SJCRH30 (cell line): ENCODE data around the gene FOXL1. TPM values are rescaled to one million over a fixed set of nuclear protein-coding genes. Genes with fewer than 3 reads are reported as not detected.

Experiments
- DNase-seq, 2 experiments: peaks; one replicate each; pipeline ENCODE4 v3.0.0-alpha.2; 2015 to 2020
- H3K27ac ChIP-seq: fragments of 250-450 bp; sonication (Bioruptor Pico); 2 replicates; pipeline ENCODE4 v1.5.1; 2020; ENCODE audit warnings: mild to moderate bottlenecking, moderate library complexity
- H3K27me3 ChIP-seq: fragments of 250-450 bp; sonication (Bioruptor Pico); 2 replicates; pipeline ENCODE4 v1.5.1; 2020; ENCODE audit warnings: mild to moderate bottlenecking, moderate library complexity
- H3K36me3 ChIP-seq: fragments of 250-450 bp; sonication (Bioruptor Pico); 2 replicates; pipeline ENCODE4 v1.5.1; 2020; ENCODE audit warnings: mild to moderate bottlenecking, moderate library complexity
- H3K4me1 ChIP-seq: fragments of 250-450 bp; sonication (Bioruptor Pico); 2 replicates; pipeline ENCODE4 v1.5.1; 2020; ENCODE audit warnings: mild to moderate bottlenecking, moderate library complexity
- H3K4me3 ChIP-seq: fragments of 250-450 bp; sonication (Bioruptor Pico); 2 replicates; pipeline ENCODE4 v1.5.1; 2020; ENCODE audit warnings: mild to moderate bottlenecking, moderate library complexity
- H3K9me3 ChIP-seq: fragments of 250-450 bp; sonication (Bioruptor Pico); replicated peaks from 2 replicates; pipeline ENCODE4 v1.5.1; 2020; ENCODE audit warnings: mild to moderate bottlenecking, moderate library complexity
- total RNA-seq: library from RNA; depleted of rRNA; stranded (reverse); fragments of >200 nt; shearing (Covaris generic); gene quantifications from 2 replicates; pipeline ENCODE4 v1.2.3, GENCODE V29; 2014

Gene FOXL1
- total RNA-seq, 1 experiment from 2014 or later = 5.5 TPM

DNA sequence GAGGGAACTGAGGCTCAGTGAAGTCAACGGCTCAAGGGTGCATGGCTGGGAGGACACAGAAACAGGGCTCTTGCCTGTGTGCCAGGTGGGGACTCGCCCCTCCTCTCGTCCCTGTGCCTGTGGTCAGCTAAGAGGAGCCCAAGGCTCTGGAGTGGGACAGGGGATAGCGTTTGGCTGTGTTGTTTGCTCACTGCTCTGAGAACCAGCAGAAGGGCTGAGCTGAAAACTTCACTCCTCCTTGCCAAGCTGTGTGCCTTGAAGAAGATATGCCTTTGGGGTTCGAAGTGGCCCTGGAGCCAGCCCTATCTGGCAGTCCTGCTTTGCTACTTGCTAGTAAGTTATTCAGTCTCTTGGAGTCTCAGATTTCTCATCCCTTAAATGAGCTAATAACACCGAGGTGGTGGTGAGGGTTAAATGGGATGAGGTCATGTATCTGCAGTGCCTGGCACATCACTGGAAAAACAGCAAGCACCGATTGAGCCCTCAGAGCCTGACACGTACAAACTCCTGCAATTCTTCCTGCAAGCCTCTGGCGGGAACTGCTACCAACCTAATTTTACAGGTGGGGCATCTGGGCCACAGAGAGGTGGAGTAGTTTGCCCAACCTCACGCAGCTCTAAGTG, 17.7 kb downstream of the FOXL1 start:
- H3K9me3 ChIP-seq = no peaks in the 10 kb centered on the region
- H3K27ac ChIP-seq = no peak overlapping the region
- no peaks in the 10 kb centered on the region for H3K36me3 ChIP-seq
- no peak for DNase-seq
- H3K4me1 ChIP-seq = no peaks in the 10 kb centered on the region
- no peaks in the 10 kb centered on the region for H3K27me3 ChIP-seq
- no peak overlapping the region for H3K4me3 ChIP-seq

GRCh38 chr16:86597126-86597879, 19.0 kb downstream of the FOXL1 start:
- no peak for DNase-seq
- no peaks in the 10 kb centered on the region for H3K36me3 ChIP-seq
- no peaks in the 10 kb centered on the region for H3K4me1 ChIP-seq
- no peak overlapping the region for H3K4me3 ChIP-seq
- H3K9me3 ChIP-seq = no peaks in the 10 kb centered on the region
- H3K27ac ChIP-seq = no peak overlapping the region
- no peaks in the 10 kb centered on the region for H3K27me3 ChIP-seq

- Histone ChIP-seq H3K27ac (no peak overlapping the region), H3K36me3 (no peaks in the 10 kb centered on the region), H3K4me3 (no peak overlapping the region), H3K4me1 (no peaks in the 10 kb centered on the region), H3K27me3 (no peaks in the 10 kb centered on the region), H3K9me3 (no peaks in the 10 kb centered on the region)
- DNase-seq = peak in 1 of 2 experiments; percentile 34
These were observed 19.7 kb downstream of the FOXL1 start for GRCh38 chr16:86597880-86598606.

DNA sequence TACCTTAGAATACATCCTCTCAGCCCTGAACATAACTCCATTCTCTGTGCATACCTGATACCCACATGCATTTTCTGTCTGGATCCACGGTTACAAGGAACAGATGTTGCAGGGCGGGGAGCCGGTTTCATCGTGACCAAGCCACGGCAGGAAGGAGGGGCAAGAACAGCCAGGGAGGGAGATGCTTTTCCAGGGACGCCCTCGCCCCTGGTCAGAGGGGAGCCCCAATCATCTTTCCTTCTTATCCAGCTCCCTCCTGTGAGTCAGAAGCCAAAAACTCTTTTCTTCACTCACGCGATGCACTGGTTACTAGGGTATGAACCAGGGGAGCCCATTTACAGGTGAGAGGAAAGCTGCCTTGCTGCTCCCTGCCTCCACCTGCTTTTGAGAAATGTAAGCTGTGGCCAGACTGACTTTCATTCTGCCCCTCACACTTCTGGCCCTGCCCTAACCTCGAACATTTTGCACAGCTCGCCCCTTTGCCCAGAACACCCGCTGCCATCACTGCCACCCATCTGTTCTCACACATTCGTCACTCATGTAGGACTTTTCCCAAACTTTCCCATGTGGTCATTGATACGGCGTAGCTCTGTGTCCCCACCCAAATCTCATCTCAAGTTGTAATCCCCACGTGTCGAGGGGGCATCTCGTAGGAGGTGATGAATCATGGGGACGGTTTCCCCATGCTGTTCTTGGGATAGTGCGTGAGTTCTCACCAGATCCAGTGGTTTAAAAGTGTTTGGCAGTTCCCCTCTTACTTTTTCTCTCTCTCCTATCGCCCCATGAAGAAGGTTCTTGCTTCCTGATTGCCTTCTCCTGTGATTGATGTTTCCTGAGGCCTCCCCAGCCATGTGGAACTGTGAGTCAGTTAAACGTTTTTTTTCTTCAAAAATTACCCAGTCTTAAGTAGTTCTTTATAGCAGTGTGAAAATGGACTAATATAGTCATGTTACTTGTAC, 20.5 kb downstream of the FOXL1 start:
- H3K36me3 ChIP-seq = no peaks in the 10 kb centered on the region
- H3K4me1 ChIP-seq = no peaks in the 10 kb centered on the region
- H3K27ac ChIP-seq = no peak overlapping the region
- no peak overlapping the region for H3K4me3 ChIP-seq
- no peak for DNase-seq
- H3K9me3 ChIP-seq = no peaks in the 10 kb centered on the region
- no peaks in the 10 kb centered on the region for H3K27me3 ChIP-seq

- Histone ChIP-seq H3K36me3 (no peaks in the 10 kb centered on the region), H3K9me3 (no peaks in the 10 kb centered on the region), H3K27ac (no peak overlapping the region), H3K4me1 (no peaks in the 10 kb centered on the region), H3K27me3 (no peaks in the 10 kb centered on the region), H3K4me3 (no peak overlapping the region)
- DNase-seq = no peak
These were observed 23.0 kb downstream of the FOXL1 start for GRCh38 chr16:86601356-86601755.

DNA sequence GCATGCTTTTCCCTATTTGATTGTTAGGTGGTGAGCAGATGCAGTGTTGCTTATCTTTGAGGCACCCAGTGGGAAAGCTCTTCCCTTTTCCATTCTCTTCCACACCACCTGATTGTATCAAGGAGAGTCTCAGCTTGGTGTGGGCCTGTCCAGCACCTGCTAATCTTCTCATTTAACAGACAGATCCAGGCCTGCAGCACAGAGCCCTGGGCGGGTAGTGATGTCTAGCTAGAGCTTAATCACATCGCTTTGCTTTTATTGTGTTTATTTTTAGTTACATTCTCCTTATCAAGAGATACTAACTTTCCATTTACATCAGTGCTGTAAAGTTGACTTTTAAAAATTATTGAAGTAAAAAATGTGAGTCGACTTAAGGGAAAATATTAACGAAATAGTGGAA, 24.2 kb downstream of the FOXL1 start:
- no peaks in the 10 kb centered on the region for H3K4me1 ChIP-seq
- H3K27me3 ChIP-seq = no peaks in the 10 kb centered on the region
- no peak overlapping the region for H3K27ac ChIP-seq
- DNase-seq = no peak
- no peaks in the 10 kb centered on the region for H3K9me3 ChIP-seq
- no peaks in the 10 kb centered on the region for H3K36me3 ChIP-seq
- H3K4me3 ChIP-seq = no peak overlapping the region

DNA sequence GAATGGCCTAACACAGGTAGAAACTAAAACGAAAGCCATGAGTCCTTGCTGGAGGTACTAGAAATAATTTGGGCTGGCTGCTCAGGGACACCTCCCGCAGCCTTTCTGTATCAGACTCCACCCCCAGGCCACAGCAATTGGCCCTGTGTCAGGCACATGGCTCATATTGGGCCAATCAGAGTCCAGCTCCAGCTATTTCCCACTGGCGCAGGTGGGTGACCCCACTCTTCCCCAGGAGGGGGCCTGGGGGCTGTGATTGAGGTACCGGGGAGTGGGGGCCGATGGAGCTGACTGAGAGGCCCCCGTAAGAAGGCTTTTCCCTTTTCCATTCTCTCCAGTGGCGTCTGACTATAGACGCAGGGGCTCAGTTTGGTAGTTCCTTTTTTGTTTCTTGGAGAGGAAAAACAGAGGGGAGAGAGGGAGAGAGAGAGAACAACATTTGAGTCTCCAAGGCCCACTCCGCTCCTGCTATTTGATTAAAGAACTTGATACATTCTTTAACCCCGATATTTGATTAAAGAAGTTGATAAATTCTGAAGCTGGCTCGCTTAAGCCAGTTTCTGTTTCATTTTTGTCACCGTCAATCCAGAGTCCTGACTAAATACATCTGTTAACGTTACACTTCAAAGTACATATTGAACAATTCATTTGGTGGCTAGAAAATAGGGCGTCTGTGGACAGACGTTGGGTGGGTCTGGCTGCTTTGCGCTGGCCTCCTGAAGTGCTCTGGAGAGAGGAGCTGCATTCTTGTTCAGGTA, 26.3 kb downstream of the FOXL1 start:
- H3K36me3 ChIP-seq = no peaks in the 10 kb centered on the region
- DNase-seq = no peak

GRCh38 chr16:86605950-86606349, 27.6 kb downstream of the FOXL1 start:
- no peak for DNase-seq
- Histone ChIP-seq H3K4me3 (no peak overlapping the region), H3K4me1 (peaks cover 4% of the 10 kb centered on the region; the same call in 1 of the 2 replicates), H3K36me3 (no peaks in the 10 kb centered on the region), H3K27me3 (no peaks in the 10 kb centered on the region), H3K9me3 (no peaks in the 10 kb centered on the region), H3K27ac (no peak overlapping the region)

More for the DNA sequence above, 26.3 kb downstream of the FOXL1 start:
- H3K27ac ChIP-seq = no peak overlapping the region
- no peaks in the 10 kb centered on the region for H3K9me3 ChIP-seq
- H3K27me3 ChIP-seq = no peaks in the 10 kb centered on the region
- peaks cover 4% of the 10 kb centered on the region; the same call in 1 of the 2 replicates for H3K4me1 ChIP-seq
- no peak overlapping the region for H3K4me3 ChIP-seq

GRCh38 chr16:86608301-86608747, 30.0 kb downstream of the FOXL1 start:
- H3K4me3 ChIP-seq = no peak overlapping the region
- no peaks in the 10 kb centered on the region for H3K9me3 ChIP-seq
- H3K27me3 ChIP-seq = no peaks in the 10 kb centered on the region
- H3K27ac ChIP-seq = no peak overlapping the region
- H3K4me1 ChIP-seq = peaks cover 4% of the 10 kb centered on the region; the same call in 1 of the 2 replicates
- H3K36me3 ChIP-seq = no peaks in the 10 kb centered on the region
- DNase-seq = no peak

DNA sequence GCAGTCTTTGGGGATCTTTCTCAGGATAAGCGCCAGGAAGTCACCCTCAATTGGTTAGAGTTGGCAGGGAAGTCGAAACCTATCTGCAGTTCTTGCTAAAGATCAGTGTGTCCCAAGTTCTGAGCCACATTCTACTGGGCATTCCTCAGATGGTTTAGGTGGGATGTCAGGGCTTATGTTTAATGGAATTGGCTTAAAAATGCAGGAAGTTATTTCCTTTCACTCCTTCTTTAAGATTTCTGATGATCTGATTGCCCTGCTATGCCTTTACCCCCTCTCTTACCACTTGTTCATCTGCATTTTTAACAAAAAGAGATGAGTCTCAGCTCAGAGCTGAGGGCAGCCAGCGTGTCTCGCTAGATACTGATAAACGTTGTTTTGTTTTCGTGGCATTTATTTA, 30.8 kb downstream of the FOXL1 start:
- peak; percentile 9 to 12 for DNase-seq
- Histone ChIP-seq H3K36me3 (no peaks in the 10 kb centered on the region), H3K4me3 (peak overlapping the region; percentile 22), H3K4me1 (peaks cover 4% of the 10 kb centered on the region; the same call in 1 of the 2 replicates), H3K9me3 (no peaks in the 10 kb centered on the region), H3K27me3 (no peaks in the 10 kb centered on the region), H3K27ac (peak overlapping the region; percentile 57)

GRCh38 chr16:86609661-86610060, 31.3 kb downstream of the FOXL1 start:
- DNase-seq = no peak
- Histone ChIP-seq H3K9me3 (no peaks in the 10 kb centered on the region), H3K4me3 (peak overlapping the region; percentile 22), H3K27ac (peak overlapping the region; percentile 57), H3K27me3 (no peaks in the 10 kb centered on the region), H3K36me3 (no peaks in the 10 kb centered on the region), H3K4me1 (peaks cover 4% of the 10 kb centered on the region; the same call in 1 of the 2 replicates)

DNA sequence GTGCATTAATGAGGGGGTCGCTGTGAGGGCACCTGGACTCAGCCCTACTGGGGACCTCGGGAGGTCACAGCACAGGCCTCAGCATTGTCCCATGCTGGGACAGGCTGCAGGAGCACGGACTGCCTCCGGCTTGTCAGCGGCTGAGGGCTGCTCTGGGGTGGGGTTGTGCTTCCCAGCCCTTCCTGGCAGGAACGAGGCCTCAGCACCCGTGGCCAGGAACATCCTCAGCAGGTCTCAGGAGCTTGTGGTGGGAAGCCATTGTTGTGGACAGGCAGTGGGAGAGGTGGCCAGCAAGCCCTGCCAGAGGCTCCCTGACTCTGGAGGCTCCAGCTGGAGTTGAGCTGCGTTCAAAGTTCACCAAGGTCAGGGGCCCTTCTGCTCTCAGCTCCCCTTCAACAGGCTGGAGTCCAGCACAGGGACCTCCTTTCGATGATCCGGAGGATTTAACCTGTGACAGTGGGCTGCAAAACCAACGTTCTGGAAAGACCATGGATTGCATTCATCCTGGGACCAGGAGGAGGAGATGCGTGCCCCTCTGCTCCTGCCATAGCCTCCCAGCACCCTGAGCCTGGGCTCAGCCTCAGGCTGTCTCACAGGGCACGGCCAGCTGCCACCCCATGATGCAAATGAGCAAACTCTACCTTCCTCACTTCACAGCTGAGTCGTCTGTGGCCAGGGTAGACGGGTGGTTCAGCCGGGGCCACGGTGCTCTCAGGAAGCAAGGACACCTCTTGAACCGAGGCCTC, 32.6 kb downstream of the FOXL1 start:
- DNase-seq = no peak
- Histone ChIP-seq H3K27ac (no peak overlapping the region), H3K27me3 (no peaks in the 10 kb centered on the region), H3K4me3 (no peak overlapping the region), H3K36me3 (no peaks in the 10 kb centered on the region), H3K4me1 (peaks cover 4% of the 10 kb centered on the region; the same call in 1 of the 2 replicates), H3K9me3 (no peaks in the 10 kb centered on the region)

DNA sequence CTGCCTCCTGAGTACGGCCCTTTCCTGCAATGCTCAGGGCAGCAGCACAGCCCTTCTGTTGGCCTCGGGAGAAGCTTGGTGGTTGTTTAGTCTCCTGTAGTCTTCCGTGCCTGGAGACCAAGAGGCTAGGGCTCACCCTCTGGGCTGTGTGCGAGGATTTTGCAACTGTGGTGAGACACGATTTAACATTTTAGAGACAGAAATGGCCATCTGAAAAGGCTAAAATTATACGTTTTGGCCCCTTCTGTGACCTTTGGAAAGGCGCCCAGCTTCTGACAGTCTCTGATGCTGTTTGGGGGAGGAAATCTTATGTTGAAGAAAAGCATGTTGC, 33.1 kb downstream of the FOXL1 start:
- Histone ChIP-seq H3K4me1 (peaks cover 4% of the 10 kb centered on the region; the same call in 1 of the 2 replicates), H3K36me3 (no peaks in the 10 kb centered on the region), H3K27me3 (no peaks in the 10 kb centered on the region), H3K4me3 (no peak overlapping the region), H3K27ac (no peak overlapping the region), H3K9me3 (no peaks in the 10 kb centered on the region)
- no peak for DNase-seq
